Stimulated activated CD4-positive, alpha-beta T cell treated with anti-CD3 and anti-CD28 coated beads, Interleukin-4, amount 100 ng/mL, for 1 hour (primary cell): ENCODE measurements around the gene CYP2C19.
"Not testable (repeated sequence)": the region's sequence is repeated elsewhere in the genome, so short reads cannot be mapped to it uniquely, and the experiment has no call there.

ENCODE experiments used
- DNase-seq: peaks from one replicate; pipeline ENCODE4 v3.0.0-alpha.2; 2020

CYP2C19 gene

GRCh38 chr10:94889123-94889522 is 126.6 kb downstream of the CYP2C19 start:
- DNase-seq, result no peak

GRCh38 chr10:94890264-94891022 is 128.0 kb downstream of the CYP2C19 start:
- DNase-seq, result no peak

GRCh38 chr10:94898414-94898813 is 135.9 kb downstream of the CYP2C19 start:
- not testable (repeated sequence) for DNase-seq

GRCh38 chr10:94902080-94902479 is 139.6 kb downstream of the CYP2C19 start:
- no peak for DNase-seq

GRCh38 chr10:94902570-94902969 is 140.1 kb downstream of the CYP2C19 start:
- DNase-seq, result no peak
